Stimulated activated naive CD4-positive, alpha-beta T cell (primary cell): ENCODE measurements around the gene FAM98C.
"Not testable (repeated sequence)": the region's sequence is repeated elsewhere in the genome, so short reads cannot be mapped to it uniquely, and the experiment has no call there.

ENCODE experiments used
- DNase-seq, 6 experiments: peaks; one replicate each; lab custom pipeline; 2025; lab: John Stamatoyannopoulos, UW

Gene FAM98C

DNA sequence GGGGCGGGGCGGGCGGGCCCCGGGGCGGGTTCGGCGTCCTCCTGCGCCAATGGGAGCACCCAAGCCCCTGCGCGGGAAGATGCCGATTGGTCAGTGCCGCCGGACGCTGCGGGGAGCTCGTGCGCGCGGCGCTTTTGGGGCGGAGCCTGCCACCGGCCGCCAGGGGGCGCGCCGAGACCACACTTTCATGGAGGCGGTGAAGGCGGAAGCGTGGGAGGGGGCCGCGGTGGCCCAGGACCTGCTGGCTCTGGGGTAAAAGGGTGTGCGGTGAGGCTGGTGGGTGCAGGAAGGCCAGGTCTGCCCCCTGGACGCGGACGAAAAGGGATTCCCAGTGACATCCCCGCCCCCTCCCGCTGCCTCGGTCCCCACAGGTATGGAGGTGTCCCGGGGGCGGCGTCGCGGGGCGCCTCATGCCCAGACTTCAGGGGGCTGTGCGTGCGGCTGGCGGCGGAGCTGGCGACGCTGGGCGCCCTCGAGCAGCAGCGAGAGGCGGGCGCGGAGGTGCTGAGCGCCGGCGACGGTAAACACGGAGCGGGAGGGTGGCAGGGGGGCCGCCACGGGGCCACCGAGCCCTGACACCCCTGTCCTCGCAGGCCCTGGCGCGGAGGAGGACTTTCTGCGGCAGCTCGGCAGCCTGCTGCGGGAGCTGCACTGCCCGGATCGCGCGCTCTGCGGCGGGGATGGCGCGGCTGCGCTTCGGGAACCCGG lies at the start of gene FAM98C:
Gene FAM98C, plus strand, starts transcription at position 127 of the 708 bp plus-strand sequence. Its CDS starts 61 bp downstream, at position 188.
- DNase-seq, result peak; percentile 97 to 100 (median 98)

DNA sequence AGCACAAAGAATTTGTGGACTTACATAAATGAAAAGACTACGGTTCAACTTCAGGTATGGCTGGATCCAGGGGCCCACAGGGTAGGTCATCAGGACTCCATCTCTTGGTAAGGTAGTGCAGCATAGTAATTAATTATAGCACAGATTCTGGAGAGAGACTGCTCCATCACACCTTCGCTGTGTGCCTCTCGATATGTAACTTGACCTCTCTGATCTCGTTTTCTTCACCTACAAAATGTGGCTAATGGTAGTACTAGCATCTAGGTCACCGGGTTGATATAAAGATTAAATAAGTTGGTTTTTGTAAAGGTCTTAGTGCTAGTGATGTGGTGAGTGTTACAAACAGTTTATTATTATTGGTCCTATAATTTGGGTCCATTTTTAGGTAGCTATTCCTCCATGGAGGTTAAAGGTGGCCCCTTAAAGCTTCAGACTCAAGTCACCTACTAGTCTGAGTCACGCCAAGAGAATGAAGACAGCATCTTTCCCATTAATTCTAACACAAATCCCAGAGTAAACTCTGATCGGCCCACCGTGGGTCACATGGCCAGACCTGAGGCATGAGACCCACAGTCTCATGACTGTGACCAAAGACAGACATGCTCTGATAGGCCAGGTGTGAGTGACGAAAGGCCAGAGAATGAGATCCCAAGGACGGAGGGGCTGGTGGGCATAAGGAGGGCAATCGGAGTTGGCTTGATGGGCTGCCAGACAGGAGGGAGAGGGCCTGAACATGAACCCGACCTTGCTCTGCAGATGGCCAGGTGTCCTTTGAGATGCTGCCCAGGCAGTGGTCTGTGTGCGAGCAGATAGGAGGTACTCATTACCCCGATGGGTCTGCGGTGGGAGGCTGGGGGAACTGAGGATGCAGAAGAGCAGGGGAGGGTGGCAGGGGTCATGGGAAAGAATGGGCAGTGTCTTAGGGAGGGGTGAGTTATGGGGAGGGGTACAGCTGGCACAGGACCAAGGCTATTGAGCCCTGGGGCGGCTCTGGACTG lies 46.9 kb upstream of the FAM98C start:
- DNase-seq, result no peak

DNA sequence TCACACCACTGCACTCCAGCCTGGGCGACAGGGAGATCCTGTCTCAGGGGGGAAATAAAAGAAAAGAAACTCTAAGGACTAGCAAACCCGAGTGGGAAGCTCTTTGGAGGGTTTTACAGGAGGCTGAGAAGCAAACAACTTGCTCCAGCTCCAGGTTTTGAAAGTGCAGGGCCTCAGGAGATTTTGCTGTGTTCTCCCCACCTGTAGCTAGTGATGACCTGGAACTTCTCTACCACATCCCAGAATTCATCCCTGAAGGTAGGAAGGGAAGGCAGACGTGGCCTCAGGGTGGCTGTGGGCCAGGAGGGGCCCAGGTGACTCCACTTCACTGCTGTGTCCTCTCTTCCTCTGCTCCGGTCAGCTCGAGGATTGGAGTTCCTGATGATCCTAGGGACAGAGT lies 44.8 kb upstream of the FAM98C start:
- no peak for DNase-seq

GRCh38 chr19:38359242-38360021 lies 43.5 kb upstream of the FAM98C start:
- no peak for DNase-seq

- DNase-seq, result no peak
Measured at GRCh38 chr19:38360351-38360750, 42.5 kb upstream of the FAM98C start.

DNA sequence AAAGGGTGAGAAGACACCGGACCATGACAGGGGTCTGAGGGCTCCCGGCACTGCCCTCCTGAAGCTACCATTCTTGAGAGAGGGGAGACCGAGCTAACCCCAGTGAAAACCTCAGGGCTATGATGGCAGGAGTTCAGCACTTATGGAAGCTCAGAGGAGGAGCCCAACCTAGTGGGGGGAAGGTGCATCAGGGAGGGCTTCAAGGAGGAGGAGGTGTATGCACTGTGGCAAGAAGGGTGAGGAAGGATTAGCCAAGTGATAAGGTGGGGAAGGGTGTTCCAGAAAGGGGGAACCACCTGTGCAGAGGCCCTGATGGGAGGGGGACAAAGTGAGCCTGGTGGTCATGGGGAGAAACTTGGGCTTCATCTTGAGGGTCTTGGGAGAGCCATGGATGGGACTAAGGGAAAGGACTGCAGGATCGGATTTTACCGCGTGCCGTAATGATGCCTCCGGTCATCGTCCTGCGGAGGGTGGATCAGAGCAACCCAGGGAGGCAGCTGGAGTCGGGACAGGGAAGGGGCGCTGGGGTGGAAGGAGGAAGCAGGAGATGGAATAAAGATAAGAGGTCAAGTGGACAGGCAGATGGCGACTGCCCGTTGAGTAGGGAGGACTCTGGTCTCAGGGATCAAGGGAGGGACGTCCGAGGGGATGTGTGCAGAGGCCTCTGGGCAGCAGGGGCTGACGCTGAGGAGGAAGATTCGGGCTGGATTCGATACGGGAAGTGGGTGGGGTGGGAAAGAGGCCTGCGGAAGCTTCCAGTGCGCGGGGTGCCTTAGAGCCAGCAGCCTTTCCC lies 41.9 kb upstream of the FAM98C start:
- DNase-seq, result no peak

GRCh38 chr19:38361633-38362075 lies 41.2 kb upstream of the FAM98C start:
- peak in 5 of 6 experiments; percentile 24 to 67 (median 46) for DNase-seq

DNA sequence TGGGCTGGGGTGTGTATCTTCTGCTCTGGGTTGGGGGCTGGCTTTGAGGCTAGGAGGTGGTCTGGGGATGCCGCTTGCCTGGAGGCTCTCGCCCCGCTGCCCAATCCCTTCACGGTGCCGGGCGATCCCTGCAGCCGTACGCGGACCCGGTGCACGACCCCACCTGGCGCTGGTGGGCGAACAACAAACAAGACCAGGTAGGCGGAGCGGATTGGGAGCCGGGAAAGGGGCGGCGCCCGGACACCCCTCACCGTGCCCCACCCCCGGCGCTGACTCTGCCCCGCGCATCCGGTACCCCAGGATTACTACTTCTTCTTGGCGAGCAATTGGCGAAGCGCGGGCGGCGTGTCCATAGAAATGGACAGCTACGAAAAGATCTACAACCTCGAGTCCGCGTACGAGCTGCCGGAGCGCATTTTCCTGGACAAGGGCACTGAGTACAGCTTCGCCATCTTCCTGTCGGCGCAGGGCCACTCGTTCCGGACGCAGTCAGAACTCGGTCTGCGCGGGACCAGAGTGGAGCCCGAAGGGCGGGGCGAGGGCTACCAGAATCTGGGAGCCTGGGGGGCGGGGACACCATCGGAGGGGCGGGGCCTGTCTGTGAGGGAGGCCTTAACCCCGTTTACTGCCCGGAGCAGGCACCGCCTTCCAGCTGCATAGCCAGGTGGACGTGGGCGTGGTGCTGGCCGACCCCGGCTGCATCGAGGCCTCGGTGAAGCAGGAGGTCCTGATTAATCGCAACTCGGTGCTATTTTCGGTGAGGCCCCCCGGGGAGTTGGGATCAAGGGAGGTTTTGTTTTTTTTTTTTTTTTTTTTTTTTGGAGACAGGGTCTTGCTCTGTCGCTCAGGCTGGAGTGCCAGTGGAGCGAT lies 40.6 kb upstream of the FAM98C start:
- peak in 5 of 6 experiments; percentile 22 to 59 (median 39) for DNase-seq

- not testable (repeated sequence) for DNase-seq
Measured at GRCh38 chr19:38362946-38363688, 39.8 kb upstream of the FAM98C start.

- DNase-seq, result no peak
Measured at GRCh38 chr19:38367041-38367440, 35.9 kb upstream of the FAM98C start.

DNA sequence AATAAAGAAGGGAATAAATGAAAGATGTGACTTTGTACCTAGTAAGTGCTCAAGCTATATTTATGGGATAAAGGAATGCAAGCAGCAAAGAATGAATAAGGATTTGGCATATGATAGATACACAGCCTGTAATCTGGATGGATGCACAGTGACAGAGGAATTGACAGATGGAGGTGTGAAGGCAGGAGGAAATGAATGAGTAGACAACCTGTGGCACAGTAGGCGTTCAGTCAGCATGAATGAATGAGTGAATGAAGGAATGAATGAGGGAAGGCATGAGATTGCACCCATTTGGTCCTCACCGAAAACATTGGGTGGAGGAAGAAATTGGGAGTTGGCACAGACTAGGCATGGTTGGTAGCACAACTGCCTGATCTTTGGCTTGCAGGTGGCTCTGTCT lies 33.3 kb upstream of the FAM98C start:
- no peak for DNase-seq

DNA sequence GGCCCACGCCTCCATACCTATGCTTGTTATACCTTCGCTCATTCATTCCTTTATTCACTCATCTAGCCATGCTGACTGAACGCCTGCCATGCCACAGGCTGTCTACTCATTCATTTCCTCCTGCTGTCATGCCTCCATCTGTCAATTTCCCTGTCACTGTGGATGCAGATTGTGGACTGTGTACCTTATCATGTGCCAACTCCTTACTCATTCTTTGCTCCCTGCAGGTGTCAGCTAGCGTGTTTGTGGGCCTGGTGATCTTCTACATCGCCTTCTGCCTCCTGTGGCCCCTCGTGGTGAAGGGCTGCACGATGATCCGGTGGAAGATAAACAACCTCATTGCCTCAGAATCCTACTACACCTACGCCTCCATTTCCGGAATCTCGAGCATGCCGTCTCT lies 32.6 kb upstream of the FAM98C start:
- DNase-seq, result no peak

- DNase-seq, result no peak
Measured at GRCh38 chr19:38371081-38371480, 31.8 kb upstream of the FAM98C start.

- DNase-seq, result no peak
Measured at GRCh38 chr19:38373907-38374331, 29.0 kb upstream of the FAM98C start.

GRCh38 chr19:38374332-38375097 lies 28.4 kb upstream of the FAM98C start, which contains the start of gene PSMD8:
TSS of gene PSMD8 (plus strand) at chr19:38374571. CDS start at chr19:38374602, 31 bp downstream.
- DNase-seq, result peak; percentile 92 to 99 (median 97)

DNA sequence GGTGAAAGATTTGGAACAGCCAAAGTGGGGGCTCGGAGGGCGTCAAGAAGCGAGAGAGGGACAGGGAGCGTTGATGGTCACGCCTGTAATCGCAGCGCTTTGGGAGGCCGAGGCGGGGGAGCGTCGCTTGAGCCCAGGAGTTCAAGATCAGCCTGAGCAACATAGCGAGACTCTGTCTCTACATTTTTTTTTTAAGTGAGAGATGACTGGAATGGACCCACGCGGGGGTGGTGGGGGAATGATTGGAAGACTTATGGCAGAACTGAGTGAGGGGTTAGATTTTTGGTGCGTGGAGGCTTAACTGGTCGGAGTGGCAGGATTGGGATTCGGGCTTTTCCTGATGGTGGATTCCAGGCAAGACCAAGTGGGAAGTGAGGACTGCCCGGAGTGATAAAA lies 27.8 kb upstream of the FAM98C start:
- DNase-seq, result no peak

DNA sequence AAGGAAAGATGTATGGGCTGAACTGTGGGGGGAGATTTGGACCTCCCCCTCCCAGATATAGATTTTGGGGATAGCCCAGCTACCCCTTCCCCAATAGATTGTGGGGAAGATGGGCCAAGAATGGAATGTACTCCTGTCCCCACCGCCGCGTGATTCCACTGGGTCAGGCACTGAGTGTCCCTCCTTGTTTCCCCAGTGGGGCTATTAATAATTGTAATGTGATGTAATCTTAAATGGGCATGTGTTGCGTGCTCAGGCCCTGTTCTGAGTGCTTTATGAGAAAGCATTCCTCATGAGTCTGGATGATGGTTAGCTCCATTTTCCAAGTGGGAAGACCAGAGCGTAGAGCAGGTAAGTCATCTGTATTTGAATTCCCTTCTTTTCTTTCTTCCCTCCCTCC lies 27.1 kb upstream of the FAM98C start:
- DNase-seq, result no peak

DNA sequence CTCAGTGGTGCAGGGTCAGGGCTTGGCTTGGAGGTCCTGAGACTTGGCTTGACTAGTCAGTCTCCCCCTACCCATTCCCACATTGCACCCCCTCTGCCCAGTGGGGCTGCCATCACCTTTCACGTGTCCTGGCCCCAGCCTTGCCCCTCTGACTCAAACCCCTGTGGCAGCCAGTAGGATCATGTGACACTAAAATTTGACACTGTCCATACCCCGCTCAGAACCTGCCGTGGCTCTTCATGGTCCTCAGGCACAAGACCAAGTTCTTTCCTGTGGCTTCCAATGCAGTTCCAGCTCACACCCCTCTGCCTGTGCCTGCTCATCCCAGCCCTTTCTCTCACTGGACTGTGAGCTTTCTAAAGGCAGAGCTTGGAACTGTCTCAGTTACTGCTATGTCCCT lies 26.3 kb upstream of the FAM98C start:
- no peak for DNase-seq

DNA sequence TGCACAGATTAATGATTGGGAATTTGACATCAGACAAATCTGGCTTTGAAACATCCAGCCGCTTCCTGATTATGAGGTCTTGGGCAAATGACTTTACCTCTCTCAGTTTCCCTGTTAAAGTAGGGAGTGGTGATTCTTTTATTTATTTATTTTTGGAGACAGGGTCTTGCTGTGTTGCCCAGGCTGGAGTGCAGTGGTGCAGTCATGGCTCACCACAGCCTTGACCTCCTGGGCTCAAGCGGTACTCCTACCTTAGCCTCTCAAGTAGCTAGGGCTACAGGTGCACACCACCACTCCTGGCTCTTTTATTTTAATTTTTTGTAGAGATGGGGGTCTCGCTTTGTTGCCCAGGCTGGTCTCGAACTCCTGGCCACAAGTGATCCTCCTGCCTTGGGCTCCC lies 25.8 kb upstream of the FAM98C start:
- no peak for DNase-seq
